ENCODE data around the gene SPINT1.

- TF ChIP-seq HMGA1 (CRISPR knock-in tag; conservative IDR thresholded peaks at IDR 0.05), result no peak
- TF ChIP-seq KLF6 (CRISPR knock-in tag; IDR thresholded peaks at IDR 0.05), result no peak
- TF ChIP-seq ZHX1 (CRISPR knock-in tag; IDR thresholded peaks at IDR 0.05; ENCODE audit: low read depth), result no peak
- no peak for TF ChIP-seq ZNF704 (CRISPR knock-in tag; IDR thresholded peaks at IDR 0.05; ENCODE audit: borderline replicate concordance)
- no peak for TF ChIP-seq JUN (CRISPR knock-in tag; IDR thresholded peaks at IDR 0.05)
- no peak for TF ChIP-seq SNAPC5 (CRISPR knock-in tag; IDR thresholded peaks at IDR 0.05; ENCODE audit: borderline replicate concordance)
- TF ChIP-seq TFE3 (CRISPR knock-in tag; IDR thresholded peaks at IDR 0.05), result no peak
- no peak for TF ChIP-seq IRF1 (CRISPR knock-in tag; IDR thresholded peaks at IDR 0.05; ENCODE audit: low read depth)
- TF ChIP-seq TAF1 (CRISPR knock-in tag; IDR thresholded peaks at IDR 0.05), result no peak
- TF ChIP-seq TCF7L2 (IDR thresholded peaks at IDR 0.05; ENCODE audit: low read depth, low read length), result no peak
- TF ChIP-seq ZFP62 (CRISPR knock-in tag; IDR thresholded peaks at IDR 0.05), result no peak
- no peak for TF ChIP-seq RELA (CRISPR knock-in tag; IDR thresholded peaks at IDR 0.05)
- TF ChIP-seq RFX5 (IDR thresholded peaks at IDR 0.05; ENCODE audit: low read depth, low read length), result no peak
- no peak for TF ChIP-seq USF2 (IDR thresholded peaks at IDR 0.05; ENCODE audit: low read depth, low read length)
- TF ChIP-seq USF2 (CRISPR knock-in tag; IDR thresholded peaks at IDR 0.05; ENCODE audit: borderline replicate concordance), result no peak
Observed at GRCh38 chr15:40832903-40833302, 10.9 kb upstream of the SPINT1 start.
